ENCODE results near the gene OR4S2. TPM values are rescaled to one million over a fixed set of nuclear protein-coding genes. Genes with fewer than 3 reads are reported as not detected.

OR4S2 gene
- polyA plus RNA-seq, 1 donor (not counting 4 experiments of a cell fraction or from before 2014, with no cell fraction given), result not detected

GRCh38 chr11:55661901-55662300, 13.8 kb downstream of the OR4S2 start, which contains the start of gene OR4C6:
OR4C6 (plus strand) TSS chr11:55662201; CDS start chr11:55665167, 2,966 bp downstream.
- DNase-seq (ENCODE audit: low read depth, low spot score) (no peak), FAIRE-seq (no peak)
- no peak within 1 kb of the TSS for H3K4me3 ChIP-seq (ENCODE audit: control insufficient read depth in 2 of 3, extremely low read depth in 1 of 3, insufficient read depth in 2 of 3, low read depth in 1 of 3, low read length in 3 of 3)
- H3K9me3 ChIP-seq (ENCODE audit: control insufficient read depth, low read depth, low read length), result no peaks in the 10 kb centered on the region
- no peaks in the 10 kb centered on the region for H3K27me3 ChIP-seq (ENCODE audit: control insufficient read depth, extremely low read depth, insufficient read depth, low read length)
- TF ChIP-seq EZH2 (IDR thresholded peaks at IDR 0.05; ENCODE audit: low read length) (no peak), CTCF (optimal IDR thresholded peaks at IDR 0.05 in 1 of 3, IDR thresholded peaks at IDR 0.05 in 1 of 3, conservative IDR thresholded peaks at IDR 0.05 in 1 of 3; ENCODE audit: extremely low read depth in 1 of 3, insufficient read depth in 2 of 3, low read length in 3 of 3) (no peak)
- H2AFZ ChIP-seq (ENCODE audit: control insufficient read depth, low read length), result no peak within 1 kb of the TSS
- H3K4me1 ChIP-seq (ENCODE audit: control insufficient read depth, extremely low read depth, insufficient read depth, low read length), result no peaks in the 10 kb centered on the region
- no peaks in the 10 kb centered on the region for H3K36me3 ChIP-seq (ENCODE audit: control insufficient read depth in 2 of 2, extremely low read depth in 1 of 2, insufficient read depth in 2 of 2, low read length in 2 of 2)
- H3K9me1 ChIP-seq (ENCODE audit: control insufficient read depth, extremely low read depth, insufficient read depth, low read length), result no peaks in the 10 kb centered on the region
- H3K4me2 ChIP-seq (ENCODE audit: control insufficient read depth, extremely low read depth, insufficient read depth, low read depth, low read length), result no peak within 1 kb of the TSS
- no peaks in the 10 kb centered on the region for H4K20me1 ChIP-seq (ENCODE audit: control insufficient read depth, extremely low read depth, insufficient read depth, low read length)
- no peaks in the 10 kb centered on the region for H3K79me2 ChIP-seq (ENCODE audit: control insufficient read depth, insufficient read depth, low read length)
- dilution Hi-C loops (cut with MboI; ENCODE audit: extremely low pct_ligation_motif_present, low sequenced_read_pairs), result no loop called here
- no peak within 1 kb of the TSS for H3K9ac ChIP-seq (ENCODE audit: control insufficient read depth, extremely low read depth, insufficient read depth, low read length)
- H3K27ac ChIP-seq (ENCODE audit: control insufficient read depth, insufficient read depth, low read length), result no peak within 1 kb of the TSS

- no peaks in the 10 kb centered on the region for H3K27me3 ChIP-seq (ENCODE audit: control insufficient read depth, extremely low read depth, insufficient read depth, low read length)
- H3K4me3 ChIP-seq (ENCODE audit: control insufficient read depth in 2 of 3, extremely low read depth in 1 of 3, insufficient read depth in 2 of 3, low read depth in 1 of 3, low read length in 3 of 3), result no peak overlapping the region
- no peaks in the 10 kb centered on the region for H4K20me1 ChIP-seq (ENCODE audit: control insufficient read depth, extremely low read depth, insufficient read depth, low read length)
- H2AFZ ChIP-seq (ENCODE audit: control insufficient read depth, low read length), result no peak overlapping the region
- no peak overlapping the region for H3K27ac ChIP-seq (ENCODE audit: control insufficient read depth, insufficient read depth, low read length)
- H3K9ac ChIP-seq (ENCODE audit: control insufficient read depth, extremely low read depth, insufficient read depth, low read length), result no peak overlapping the region
- H3K9me1 ChIP-seq (ENCODE audit: control insufficient read depth, extremely low read depth, insufficient read depth, low read length), result no peaks in the 10 kb centered on the region
- dilution Hi-C loops (cut with MboI; ENCODE audit: extremely low pct_ligation_motif_present, low sequenced_read_pairs), result no loop called here
- H3K79me2 ChIP-seq (ENCODE audit: control insufficient read depth, insufficient read depth, low read length), result no peaks in the 10 kb centered on the region
- FAIRE-seq, result no peak
- no peaks in the 10 kb centered on the region for H3K36me3 ChIP-seq (ENCODE audit: control insufficient read depth in 2 of 2, extremely low read depth in 1 of 2, insufficient read depth in 2 of 2, low read length in 2 of 2)
- H3K4me1 ChIP-seq (ENCODE audit: control insufficient read depth, extremely low read depth, insufficient read depth, low read length), result no peaks in the 10 kb centered on the region
- TF ChIP-seq EZH2 (IDR thresholded peaks at IDR 0.05; ENCODE audit: low read length) (no peak), CTCF (optimal IDR thresholded peaks at IDR 0.05 in 1 of 3, IDR thresholded peaks at IDR 0.05 in 1 of 3, conservative IDR thresholded peaks at IDR 0.05 in 1 of 3; ENCODE audit: extremely low read depth in 1 of 3, insufficient read depth in 2 of 3, low read length in 3 of 3) (no peak)
- DNase-seq (ENCODE audit: low read depth, low spot score), result no peak
- no peak overlapping the region for H3K4me2 ChIP-seq (ENCODE audit: control insufficient read depth, extremely low read depth, insufficient read depth, low read depth, low read length)
- peaks cover 2% of the 10 kb centered on the region for H3K9me3 ChIP-seq (ENCODE audit: control insufficient read depth, low read depth, low read length)
Measured at GRCh38 chr11:55669376-55669775, 21.2 kb downstream of the OR4S2 start.

Measured in keratinocyte (primary cell).